K562 (cell line): ENCODE results near the gene SAPCD1. TPM values are rescaled to one million over a fixed set of nuclear protein-coding genes. Genes with fewer than 3 reads are reported as not detected.

Experiments used
- ARID2 ChIP-seq: fragments of 450-650 bp; IDR thresholded peaks from 2 replicates; pipeline ENCODE4 v1.6.1; 2017; ENCODE audit warnings: antibody characterized with exemption, mild to moderate bottlenecking
- FIP1L1 ChIP-seq: fragments of 200-400 bp; formaldehyde crosslinking; IDR thresholded peaks from 2 replicates; pipeline ENCODE4 v1.6.1; 2018; ENCODE audit warnings: mild to moderate bottlenecking, low read depth, low read length; ENCODE audit not compliant: poor library complexity, severe bottlenecking
- ZNF224 ChIP-seq: sonication (generic); formaldehyde crosslinking; IDR thresholded peaks from 2 replicates; pipeline ENCODE4 v1.8.0; 2022; ENCODE audit warnings: mild to moderate bottlenecking, missing genetic modification reagents
- ZSCAN32 ChIP-seq: fragments of 450-650 bp; formaldehyde crosslinking; IDR thresholded peaks from 2 replicates; pipeline ENCODE4 v1.4.0; 2020; ENCODE audit warnings: mild to moderate bottlenecking, moderate library complexity
- polyA plus RNA-seq, 8 experiments: library from polyadenylated mRNA; depleted of rRNA in 4 of 8; stranded (reverse) in 5 of 8; unstranded in 3 of 8; fragments of >200 nt; fragmentation: Nextera tagmentation in 2 of 8; fragmentation: Illumina TruSeq in 1 of 8; extraction: Ambion mirVana in 2 of 8; extraction: Trizol in 1 of 8; gene quantifications; 2 replicates each; pipeline versions ENCODE4 v1.2.1 to v1.2.3, GENCODE V29; 2011 to 2014; ENCODE audit warnings: inconsistent platforms in 1 of 8, missing spikeins in 1 of 8
- total RNA-seq, 7 experiments: library from RNA; depleted of rRNA in 6 of 7; stranded (reverse); fragments of >200 nt in 6 of 7; fragmentation: Illumina TruSeq in 2 of 7; extraction: Trizol in 2 of 7; gene quantifications; 2 replicates each; pipeline versions ENCODE4 v1.2.1 to v1.2.3, GENCODE V29; 2011 to 2021; ENCODE audit warnings: low replicate concordance in 1 of 7
- TF ChIP-seq, protein P1 (sequence below): fragments of 250-450 bp; sonication (Bioruptor Pico); IDR thresholded peaks from 2 replicates; pipeline ENCODE4 v1.8.0; 2022; ENCODE audit warnings: moderate library complexity, mild to moderate bottlenecking, inconsistent platforms
- TF ChIP-seq, protein P2 (sequence below), 2 experiments: fragments of 450-650 bp; conservative IDR thresholded peaks; 2 replicates each; pipeline ENCODE4 v1.6.1; 2017; ENCODE audit warnings: mild to moderate bottlenecking in 2 of 2, moderate library complexity in 2 of 2
- TF ChIP-seq, protein P3 (sequence below): fragments of 450-650 bp; formaldehyde crosslinking; IDR thresholded peaks from 2 replicates; pipeline ENCODE4 v1.4.0; 2020; ENCODE audit warnings: mild to moderate bottlenecking, mixed read lengths
- TF ChIP-seq, protein P4 (sequence below), 3 experiments: fragments of 200-800 bp in 1 of 3; sonication (Bioruptor generic) in 1 of 3; sonication (generic) in 1 of 3; formaldehyde crosslinking in 1 of 3; IDR thresholded peaks; 2 replicates each; pipeline versions ENCODE4 v1.6.1 to v1.8.0; 2016 to 2022; ENCODE audit warnings: mild to moderate bottlenecking in 2 of 3, missing compliant biosample characterization in 2 of 3, missing genetic modification characterization in 2 of 3, missing genetic modification reagents in 1 of 3

The SAPCD1 gene
- total and polyA plus RNA-seq, 9 of the 15 experiments (the other 6 are each of a cell fraction or from before 2014, with no cell fraction given) = 2.6 to 30.2 (median 7.4) TPM

DNA sequence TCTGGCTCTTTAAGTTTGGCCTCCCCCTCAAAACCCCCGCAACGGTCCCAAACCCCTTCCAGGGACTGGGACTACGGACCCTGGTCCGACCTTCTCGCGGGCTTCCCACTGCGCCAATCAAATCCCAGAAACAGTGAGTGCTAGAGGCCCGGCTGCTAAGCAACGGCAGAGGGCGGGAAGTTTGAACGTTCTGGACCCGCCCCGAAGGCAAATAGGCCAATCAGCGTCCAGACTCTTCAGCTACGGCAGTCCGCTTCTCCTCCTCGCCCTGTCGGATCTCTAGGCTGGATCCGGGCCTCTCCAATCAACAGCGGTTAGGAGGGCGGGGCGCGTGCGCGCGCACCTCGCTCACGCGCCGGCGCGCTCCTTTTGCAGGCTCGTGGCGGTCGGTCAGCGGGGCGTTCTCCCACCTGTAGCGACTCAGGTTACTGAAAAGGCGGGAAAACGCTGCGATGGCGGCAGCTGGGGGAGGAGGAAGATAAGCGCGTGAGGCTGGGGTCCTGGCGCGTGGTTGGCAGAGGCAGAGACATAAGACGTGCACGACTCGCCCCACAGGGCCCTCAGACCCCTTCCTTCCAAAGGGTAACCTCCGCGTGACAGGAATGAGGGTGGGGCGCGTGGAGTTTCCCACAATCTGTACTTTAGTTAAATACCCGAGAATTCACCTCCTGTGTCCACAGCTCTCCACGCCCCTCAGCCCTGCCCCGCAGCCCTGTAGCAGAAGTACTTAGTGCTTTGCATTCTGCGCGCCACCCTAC, 22.6 kb upstream of the SAPCD1 start, which contains the start of gene MSH5 (continued):
- TF ChIP-seq, protein P1, sequence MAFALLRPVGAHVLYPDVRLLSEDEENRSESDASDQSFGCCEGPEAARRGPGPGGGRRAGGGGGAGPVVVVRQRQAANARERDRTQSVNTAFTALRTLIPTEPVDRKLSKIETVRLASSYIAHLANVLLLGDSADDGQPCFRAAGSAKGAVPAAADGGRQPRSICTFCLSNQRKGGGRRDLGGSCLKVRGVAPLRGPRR (CRISPR knock-in tag) = peak; percentile 88; the same call in 1 of the 2 replicates
- TF ChIP-seq ZSCAN32 = peak; percentile 24; the same call in 1 of the 2 replicates
- TF ChIP-seq, protein P2, sequence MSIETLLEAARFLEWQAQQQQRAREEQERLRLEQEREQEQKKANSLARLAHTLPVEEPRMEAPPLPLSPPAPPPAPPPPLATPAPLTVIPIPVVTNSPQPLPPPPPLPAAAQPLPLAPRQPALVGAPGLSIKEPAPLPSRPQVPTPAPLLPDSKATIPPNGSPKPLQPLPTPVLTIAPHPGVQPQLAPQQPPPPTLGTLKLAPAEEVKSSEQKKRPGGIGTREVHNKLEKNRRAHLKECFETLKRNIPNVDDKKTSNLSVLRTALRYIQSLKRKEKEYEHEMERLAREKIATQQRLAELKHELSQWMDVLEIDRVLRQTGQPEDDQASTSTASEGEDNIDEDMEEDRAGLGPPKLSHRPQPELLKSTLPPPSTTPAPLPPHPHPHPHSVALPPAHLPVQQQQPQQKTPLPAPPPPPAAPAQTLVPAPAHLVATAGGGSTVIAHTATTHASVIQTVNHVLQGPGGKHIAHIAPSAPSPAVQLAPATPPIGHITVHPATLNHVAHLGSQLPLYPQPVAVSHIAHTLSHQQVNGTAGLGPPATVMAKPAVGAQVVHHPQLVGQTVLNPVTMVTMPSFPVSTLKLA (conservative IDR thresholded peaks at IDR 0.05) = no peak
- TF ChIP-seq, protein P3, sequence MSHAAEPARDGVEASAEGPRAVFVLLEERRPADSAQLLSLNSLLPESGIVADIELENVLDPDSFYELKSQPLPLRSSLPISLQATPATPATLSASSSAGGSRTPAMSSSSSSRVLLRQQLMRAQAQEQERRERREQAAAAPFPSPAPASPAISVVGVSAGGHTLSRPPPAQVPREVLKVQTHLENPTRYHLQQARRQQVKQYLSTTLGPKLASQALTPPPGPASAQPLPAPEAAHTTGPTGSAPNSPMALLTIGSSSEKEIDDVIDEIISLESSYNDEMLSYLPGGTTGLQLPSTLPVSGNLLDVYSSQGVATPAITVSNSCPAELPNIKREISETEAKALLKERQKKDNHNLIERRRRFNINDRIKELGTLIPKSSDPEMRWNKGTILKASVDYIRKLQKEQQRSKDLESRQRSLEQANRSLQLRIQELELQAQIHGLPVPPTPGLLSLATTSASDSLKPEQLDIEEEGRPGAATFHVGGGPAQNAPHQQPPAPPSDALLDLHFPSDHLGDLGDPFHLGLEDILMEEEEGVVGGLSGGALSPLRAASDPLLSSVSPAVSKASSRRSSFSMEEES (CRISPR knock-in tag) = peak; percentile 32; the same call in 1 of the 2 replicates
- TF ChIP-seq FIP1L1 = peak; percentile 97
- TF ChIP-seq, protein P4, sequence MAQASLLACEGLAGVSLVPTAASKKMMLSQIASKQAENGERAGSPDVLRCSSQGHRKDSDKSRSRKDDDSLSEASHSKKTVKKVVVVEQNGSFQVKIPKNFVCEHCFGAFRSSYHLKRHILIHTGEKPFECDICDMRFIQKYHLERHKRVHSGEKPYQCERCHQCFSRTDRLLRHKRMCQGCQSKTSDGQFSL (CRISPR knock-in tag; IDR thresholded peaks at IDR 0.05) = no peak
- TF ChIP-seq, protein P4 (tag; IDR thresholded peaks at IDR 0.05) = 0 out of 4 replicates have a peak, but pooled peaks of 1 of the 2 experiments have one; percentile 65
- TF ChIP-seq ARID2 = 0 out of 2 replicates have a peak, but pooled peaks have one; percentile 39
- TF ChIP-seq ZNF224 = peak; percentile 91; the same call in 1 of the 2 replicates
